ENCODE data around the gene MRPS7.

DNA sequence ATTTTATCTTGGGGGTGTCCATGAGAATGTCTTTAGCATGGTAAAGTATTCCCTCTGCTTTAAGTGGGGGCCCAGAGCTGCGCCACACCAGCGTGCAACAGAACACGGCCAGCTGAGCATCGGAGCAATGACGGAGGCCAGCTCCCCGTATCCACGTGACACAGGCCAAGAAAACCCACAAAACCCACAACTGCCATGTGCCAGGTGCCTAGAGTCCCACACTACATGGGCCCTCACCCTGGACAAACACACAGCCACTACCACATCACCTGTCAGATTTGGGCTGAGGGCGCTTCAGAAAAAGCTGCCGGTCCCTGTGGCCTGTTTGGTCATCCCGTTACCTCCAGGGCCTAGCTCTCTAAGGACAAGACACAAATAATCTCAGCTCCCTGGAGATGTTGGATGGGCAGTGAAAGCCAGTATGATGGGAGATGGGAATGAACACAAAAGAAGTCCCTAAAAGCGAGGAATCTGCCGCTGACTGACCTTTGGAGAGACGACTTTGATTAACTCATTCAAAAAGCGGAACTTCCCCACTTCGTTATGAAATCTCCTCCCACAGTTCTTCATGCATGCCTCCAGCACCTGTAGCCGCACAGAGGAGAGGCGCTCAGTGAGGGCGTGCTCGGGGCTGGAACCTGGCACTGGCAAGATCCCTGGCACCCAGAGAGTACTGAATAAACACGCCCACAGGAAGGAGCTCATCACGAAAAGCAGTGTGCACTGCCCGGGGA lies 17.4 kb upstream of the MRPS7 start:
- TF ChIP-seq POLR2AphosphoS5 (IDR thresholded peaks at IDR 0.05) (no peak), POLR2A (IDR thresholded peaks at IDR 0.05) (no peak)

Data from prostate gland (tissue), 1 donor.